ENCODE results near the gene GSK3A. TPM values are rescaled to one million over a fixed set of nuclear protein-coding genes. Genes with fewer than 3 reads are reported as not detected.

The GSK3A gene
- total and polyA plus RNA-seq, 2 of the 4 experiments (the other 2 are of a cell fraction) = 8.1 to 43.3 TPM

- Histone ChIP-seq H4K5ac (ENCODE audit: low read depth, low read length) (no peak overlapping the region), H2BK20ac (ENCODE audit: low read depth, low read length) (no peak overlapping the region), H3K9me1 (ENCODE audit: insufficient read depth, low read length) (peaks cover 26% of the 10 kb centered on the region), H3K4me2 (ENCODE audit: low read depth, low read length) (no peak overlapping the region), H3K79me1 (ENCODE audit: low read depth in 1 of 2, low read length in 2 of 2) (peaks cover 12 to 70% of the 10 kb centered on the region in 2 experiments), H2AK9ac (replicated peaks; ENCODE audit: low read depth, low read length, poor library complexity) (no peak overlapping the region), H3K4ac (ENCODE audit: low read depth, low read length) (no peak overlapping the region), H3K4me3 (ENCODE audit: insufficient read depth, low read depth, low read length) (no peak overlapping the region), H3K27me3 (ENCODE audit: control insufficient read depth, insufficient read depth, low read length) (no peaks in the 10 kb centered on the region), H4K91ac (ENCODE audit: insufficient read depth, low read depth, low read length) (no peak overlapping the region), H4K20me1 (ENCODE audit: insufficient read depth, low read length) (peaks cover 9% of the 10 kb centered on the region; the same call in 1 of the 2 replicates), H3K4me1 (ENCODE audit: control insufficient read depth, insufficient read depth, low read length) (0 out of 2 replicates have a peak, but pooled peaks cover 2% of the 10 kb centered on the region), H3K18ac (ENCODE audit: low read depth, low read length) (no peak overlapping the region), H3K56ac (ENCODE audit: extremely low read depth, insufficient read depth, low read length) (no peak overlapping the region), H3K9ac (ENCODE audit: low read depth, low read length) (no peak overlapping the region), H4K8ac (ENCODE audit: low read depth in 2 of 2, low read length in 2 of 2) (no peak overlapping the region), H2BK5ac (ENCODE audit: low read depth, low read length, poor library complexity, severe bottlenecking) (no peak overlapping the region), H3K9me3 (ENCODE audit: control insufficient read depth, insufficient read depth, low read length) (no peaks in the 10 kb centered on the region), H2BK120ac (ENCODE audit: low read depth, low read length) (no peak overlapping the region), H2AK5ac (ENCODE audit: low read depth, low read length) (no peak overlapping the region), H2AFZ (replicated peaks; ENCODE audit: low read length, poor library complexity) (no peak overlapping the region), H3K23ac (ENCODE audit: low read depth, low read length) (no peak overlapping the region), H2BK15ac (ENCODE audit: low read depth, low read length) (no peak overlapping the region), H3K27ac (ENCODE audit: insufficient read depth, low read length) (no peak overlapping the region), H3K36me3 (ENCODE audit: control insufficient read depth, insufficient read depth, low read length) (peaks cover 55% of the 10 kb centered on the region), H3K14ac (replicated peaks; ENCODE audit: low read depth, low read length) (no peak overlapping the region)
- BruUV-seq (replicated peaks) = no TSS peak
- intact Hi-C loops (cut with micrococcal nuclease) (no loop called here), dilution Hi-C loops (cut with HindIII; ENCODE audit: low sequenced_read_pairs, unreplicated experiment) (no loop called here), in situ Hi-C loops (cut with MboI; ENCODE audit: low sequenced_read_pairs) (no loop called here)
- DNase-seq = no peak
- WGBS, 2 experiments (ENCODE audit: extremely low coverage in 2 of 2, insufficient read length in 1 of 2) = no CpG with 5 or more reads among the region's 5 CpGs
- ChIA-PET CTCF (no interaction called here), POLR2A (ENCODE audit: unreplicated experiment) (no interaction called here)
- TF ChIP-seq RFX5 (IDR thresholded peaks at IDR 0.05; ENCODE audit: low read depth, low read length) (no peak), RCOR1 (IDR thresholded peaks at IDR 0.05; ENCODE audit: insufficient replicate concordance, low read length) (no peak), POLR2A (IDR thresholded peaks at IDR 0.05; ENCODE audit: low read depth, low read length) (no peak), FOS (IDR thresholded peaks at IDR 0.05; ENCODE audit: low read depth, low read length) (no peak)
- TF ChIP-seq, protein P1, sequence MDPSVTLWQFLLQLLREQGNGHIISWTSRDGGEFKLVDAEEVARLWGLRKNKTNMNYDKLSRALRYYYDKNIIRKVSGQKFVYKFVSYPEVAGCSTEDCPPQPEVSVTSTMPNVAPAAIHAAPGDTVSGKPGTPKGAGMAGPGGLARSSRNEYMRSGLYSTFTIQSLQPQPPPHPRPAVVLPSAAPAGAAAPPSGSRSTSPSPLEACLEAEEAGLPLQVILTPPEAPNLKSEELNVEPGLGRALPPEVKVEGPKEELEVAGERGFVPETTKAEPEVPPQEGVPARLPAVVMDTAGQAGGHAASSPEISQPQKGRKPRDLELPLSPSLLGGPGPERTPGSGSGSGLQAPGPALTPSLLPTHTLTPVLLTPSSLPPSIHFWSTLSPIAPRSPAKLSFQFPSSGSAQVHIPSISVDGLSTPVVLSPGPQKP (IDR thresholded peaks at IDR 0.05; ENCODE audit: borderline replicate concordance, low read depth, low read length) = no peak
- no peak for ATAC-seq (ENCODE audit: low read depth)
Observed at GRCh38 chr19:42200116-42200715, 42.2 kb downstream of the GSK3A start.

All from IMR-90 (cell line).